ENCODE results near the gene ARHGAP4.

ARHGAP4 gene

GRCh38 chrX:153866302-153867019, 59.6 kb downstream of the ARHGAP4 start:
- no peak for DNase-seq (ENCODE audit: low read depth)

- no peak for DNase-seq (ENCODE audit: low read depth)
Measured at GRCh38 chrX:153865685-153866084, 60.4 kb downstream of the ARHGAP4 start.

- no peak for DNase-seq (ENCODE audit: low read depth)
Measured at GRCh38 chrX:153865321-153865580, 60.8 kb downstream of the ARHGAP4 start.

DNA sequence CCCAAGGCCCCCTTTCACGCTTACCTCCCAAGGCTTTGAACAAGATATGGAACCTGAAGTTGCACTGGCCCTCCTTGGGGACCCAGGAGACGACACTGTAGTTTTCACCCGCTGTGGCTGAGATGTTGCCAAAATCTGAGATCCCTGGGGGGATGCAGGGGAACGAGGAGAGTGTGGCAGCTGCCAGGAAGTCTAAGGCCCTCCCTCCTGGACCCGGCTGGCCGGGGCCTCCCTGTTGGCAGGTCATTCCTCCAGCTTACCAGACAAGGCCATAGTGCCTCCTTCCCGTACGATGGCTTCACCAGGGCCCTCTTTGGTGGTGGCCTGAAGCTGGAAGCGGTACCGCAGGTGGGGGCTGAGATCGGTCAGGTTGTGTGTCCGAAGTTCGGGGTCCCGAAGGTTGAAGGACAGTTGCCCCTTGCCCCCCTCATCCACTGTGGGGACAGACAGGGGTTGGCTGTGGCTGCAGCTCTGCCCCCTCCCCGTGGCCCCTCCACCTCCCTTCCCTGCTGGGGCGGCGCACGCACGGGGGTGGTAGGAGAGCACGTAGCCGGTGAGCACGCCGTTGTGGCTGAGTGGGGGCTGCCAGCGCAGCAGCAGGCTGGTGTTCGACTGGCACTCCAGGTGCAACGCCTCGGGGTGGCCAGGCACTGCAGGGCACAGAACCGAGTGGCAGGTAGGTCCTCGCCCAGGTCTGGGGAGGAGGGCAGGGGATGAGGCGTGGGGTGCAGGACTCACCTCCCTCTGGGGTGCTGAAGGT, 61.3 kb downstream of the ARHGAP4 start:
- no peak for DNase-seq (ENCODE audit: low read depth)

DNA sequence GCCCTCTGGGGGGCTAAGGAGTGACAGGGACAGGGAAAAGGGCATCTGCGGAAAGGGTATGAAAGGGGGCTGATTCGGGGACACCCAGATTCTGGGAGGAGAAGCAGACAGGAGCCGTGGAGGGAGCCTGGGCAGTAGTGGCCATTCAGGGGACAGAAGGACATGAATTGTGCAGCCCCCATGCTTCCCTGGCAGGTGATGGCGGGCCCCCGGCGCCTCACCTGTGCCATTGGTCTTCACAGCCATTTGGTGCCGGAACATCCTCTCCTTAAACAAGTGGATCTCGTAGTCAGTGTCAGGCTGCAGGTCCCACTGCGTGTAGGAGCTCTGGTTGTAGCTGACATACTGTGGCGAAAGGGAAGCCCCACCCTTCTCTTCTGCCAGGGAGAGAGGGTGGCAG, 62.0 kb downstream of the ARHGAP4 start:
- no peak for DNase-seq (ENCODE audit: low read depth)

- no peak for DNase-seq (ENCODE audit: low read depth)
Measured at GRCh38 chrX:153863251-153863991, 62.6 kb downstream of the ARHGAP4 start.

- DNase-seq (ENCODE audit: low read depth): no peak
Measured at GRCh38 chrX:153862369-153863250, 63.5 kb downstream of the ARHGAP4 start.

DNA sequence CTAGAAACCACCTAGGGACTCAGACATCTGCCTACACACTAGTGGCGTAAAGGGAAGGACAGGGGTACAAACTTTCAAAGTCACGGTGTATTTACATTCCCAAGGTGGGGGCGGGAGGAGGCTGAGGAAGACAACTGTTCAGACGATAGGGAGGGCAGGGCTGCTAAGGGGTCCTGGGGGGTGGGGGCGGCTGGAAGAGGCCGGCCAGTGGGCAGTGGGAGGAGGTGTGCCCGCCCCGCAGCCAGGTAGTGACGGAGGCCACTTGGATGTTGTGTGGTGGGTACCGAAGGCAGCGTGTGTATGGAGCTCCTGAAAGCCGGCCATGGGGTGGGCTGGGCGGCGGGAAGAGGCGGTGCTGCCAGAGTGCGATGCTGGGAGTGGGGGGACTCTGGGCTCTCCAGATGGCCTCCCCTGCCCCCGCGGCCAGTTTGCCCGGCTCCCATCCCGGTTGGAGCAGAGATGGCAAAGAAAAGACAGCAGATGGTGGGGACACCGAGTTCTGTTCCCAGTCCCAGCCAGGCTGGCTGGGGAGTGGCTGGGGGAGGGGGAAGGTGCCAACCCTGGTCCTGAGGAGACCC, 64.2 kb downstream of the ARHGAP4 start:
- no peak for DNase-seq (ENCODE audit: low read depth)

- DNase-seq (ENCODE audit: low read depth): no peak
Measured at GRCh38 chrX:153861151-153861550, 64.9 kb downstream of the ARHGAP4 start.

Measured in activated T-helper 1 cell treated with Interleukin-2 at 50 U/mL for 16 hours (primary cell).